ENCODE data around the gene DCDC2C. TPM values are rescaled to one million over a fixed set of nuclear protein-coding genes. Genes with fewer than 3 reads are reported as not detected.
A peak's percentile ranks its signal among the peaks of the same experiment; 100 is the strongest.

Gene DCDC2C
- total and polyA plus RNA-seq, 2 of the 4 experiments (the other 2 are of a cell fraction), result not detected

GRCh38 chr2:3741396-3741795 is 38.0 kb downstream of the DCDC2C start:
- POLR2A ChIA-PET (ENCODE audit: unreplicated experiment), result no interaction called here
- intact Hi-C loops (cut with micrococcal nuclease), result no loop called here
- ATAC-seq (ENCODE audit: low read depth) (no peak), DNase-seq (no peak)
- no peak overlapping the region for H2BK15ac ChIP-seq (ENCODE audit: low read depth, low read length)
- no TSS peak for BruUV-seq (replicated peaks)
- no peak overlapping the region for H2AK5ac ChIP-seq (ENCODE audit: low read depth, low read length)
- H3K4ac ChIP-seq (ENCODE audit: low read depth, low read length), result no peak overlapping the region
- H4K91ac ChIP-seq (ENCODE audit: insufficient read depth, low read depth, low read length), result no peak overlapping the region
- H4K8ac ChIP-seq (ENCODE audit: low read depth in 2 of 2, low read length in 2 of 2), result no peak overlapping the region
- no peak overlapping the region for H3K4me3 ChIP-seq (ENCODE audit: insufficient read depth, low read depth, low read length)
- H2AFZ ChIP-seq (replicated peaks; ENCODE audit: low read length, poor library complexity), result no peak overlapping the region
- no peak overlapping the region for H2BK120ac ChIP-seq (ENCODE audit: low read depth, low read length)
- no peak overlapping the region for H3K18ac ChIP-seq (ENCODE audit: low read depth, low read length)
- CTCF ChIA-PET, result interaction anchor here (0.5 to 2.3 kb wide), 3 partner anchors 39 to 959 kb away, joined by 3 to 11 read pairs (median 4); no protein-coding TSS in a partner anchor
- no peaks in the 10 kb centered on the region for H3K9me3 ChIP-seq (ENCODE audit: control insufficient read depth, insufficient read depth, low read length)
- no peak overlapping the region for H3K56ac ChIP-seq (ENCODE audit: extremely low read depth, insufficient read depth, low read length)
- TF ChIP-seq RFX5 (IDR thresholded peaks at IDR 0.05; ENCODE audit: low read depth, low read length), result no peak
- peak; percentile 40; the same call in 1 of the 2 replicates for TF ChIP-seq CEBPB (IDR thresholded peaks at IDR 0.05; ENCODE audit: low read depth, low read length)
- no peaks in the 10 kb centered on the region for H3K9me1 ChIP-seq (ENCODE audit: insufficient read depth, low read length)
- in situ Hi-C loops (cut with MboI; ENCODE audit: low sequenced_read_pairs), result no loop called here
- H3K27me3 ChIP-seq (ENCODE audit: control insufficient read depth, insufficient read depth, low read length), result peaks cover 1% of the 10 kb centered on the region
- H3K27ac ChIP-seq (ENCODE audit: insufficient read depth, low read length), result no peak overlapping the region
- WGBS, 2 experiments (ENCODE audit: extremely low coverage in 2 of 2, insufficient read length in 1 of 2), result no CpG with 5 or more reads among the region's 8 CpGs
- no peaks in the 10 kb centered on the region for H3K79me1 ChIP-seq (ENCODE audit: low read depth in 1 of 2, low read length in 2 of 2)
- H4K5ac ChIP-seq (ENCODE audit: low read depth, low read length), result no peak overlapping the region
- no peak overlapping the region for H2BK20ac ChIP-seq (ENCODE audit: low read depth, low read length)
- dilution Hi-C loops (cut with HindIII; ENCODE audit: low sequenced_read_pairs, unreplicated experiment), result no loop called here
- no peaks in the 10 kb centered on the region for H4K20me1 ChIP-seq (ENCODE audit: insufficient read depth, low read length)
- no peaks in the 10 kb centered on the region for H3K36me3 ChIP-seq (ENCODE audit: control insufficient read depth, insufficient read depth, low read length)
- no peak overlapping the region for H3K9ac ChIP-seq (ENCODE audit: low read depth, low read length)
- no peaks in the 10 kb centered on the region for H3K4me1 ChIP-seq (ENCODE audit: control insufficient read depth, insufficient read depth, low read length)
- no peak overlapping the region for H3K23ac ChIP-seq (ENCODE audit: low read depth, low read length)
- H3K4me2 ChIP-seq (ENCODE audit: low read depth, low read length), result no peak overlapping the region
- H3K14ac ChIP-seq (replicated peaks; ENCODE audit: low read depth, low read length), result no peak overlapping the region
- no peak overlapping the region for H2BK5ac ChIP-seq (ENCODE audit: low read depth, low read length, poor library complexity, severe bottlenecking)
- H2AK9ac ChIP-seq (replicated peaks; ENCODE audit: low read depth, low read length, poor library complexity), result no peak overlapping the region
